Suprapubic skin (tissue), 3 donors: Measurements from ENCODE around the gene LRP4.

Experiments
- CTCF ChIP-seq, 2 donors: fragments of 200-600 bp in 1 of 2; fragments of 450-650 bp in 1 of 2; sonication (generic) in 1 of 2; IDR thresholded peaks; one replicate each; pipeline ENCODE4 v1.5.1; 2016 to 2019; ENCODE audit warnings: antibody characterized with exemption in 2 of 2, mild to moderate bottlenecking in 1 of 2, moderate library complexity in 1 of 2
- POLR2AphosphoS5 ChIP-seq, 3 donors: sonication (generic); formaldehyde crosslinking; IDR thresholded peaks; one replicate each; pipeline ENCODE4 v1.6.1; 2017; ENCODE audit warnings: antibody characterized with exemption in 3 of 3

GRCh38 chr11:46868912-46869311 lies 49.4 kb downstream of the LRP4 start:
- TF ChIP-seq CTCF (IDR thresholded peaks at IDR 0.05) (no peak), POLR2AphosphoS5 (IDR thresholded peaks at IDR 0.05) (no peak)
